ENCODE measurements around the gene SERTAD2. TPM values are rescaled to one million over a fixed set of nuclear protein-coding genes. Genes with fewer than 3 reads are reported as not detected.

The SERTAD2 gene
- total RNA-seq = 8.3 and 12.8 TPM in 2 replicates

GRCh38 chr2:64653109-64654062 lies at the start of gene SERTAD2:
SERTAD2 (minus strand) TSS chr2:64653913; CDS start chr2:64636871, 17,042 bp downstream.

Other genes with a start within 250 kb of the SERTAD2 start
- 7.7 and 11.1 TPM in 2 replicates for gene LGALSL, start 199.8 kb downstream of the SERTAD2 start, total RNA-seq
- gene AFTPH, start 129.6 kb downstream of the SERTAD2 start, total RNA-seq = 26.2 and 27.7 TPM in 2 replicates